ENCODE measurements around the gene HOXA4.

Gene HOXA4

GRCh38 chr7:27145914-27146412 is 15.4 kb upstream of the HOXA4 start:
- TF ChIP-seq EZH2phosphoT487 (IDR thresholded peaks at IDR 0.05; ENCODE audit: borderline replicate concordance, low read length) = no peak
- TF ChIP-seq CTCF (IDR thresholded peaks at IDR 0.05; ENCODE audit: low read depth, low read length, poor library complexity, severe bottlenecking) = no peak
- Histone ChIP-seq H3K36me3 (ENCODE audit: control insufficient read depth, low read length) (no peaks in the 10 kb centered on the region), H3K4me2 (ENCODE audit: low read length) (no peak overlapping the region), H3K27ac (ENCODE audit: low read depth, low read length) (no peak overlapping the region), H3K79me2 (ENCODE audit: control insufficient read depth, low read length) (no peaks in the 10 kb centered on the region), H3K27me3 (ENCODE audit: control insufficient read depth, low read length) (peaks cover 38% of the 10 kb centered on the region), H4K20me1 (ENCODE audit: control insufficient read depth, insufficient read depth, low read depth, low read length) (no peaks in the 10 kb centered on the region), H3K9me2 (replicated peaks; ENCODE audit: control insufficient read depth, low read length) (no peaks in the 10 kb centered on the region), H3F3A (ENCODE audit: control insufficient read depth, insufficient read depth) (no peaks in the 10 kb centered on the region), H3K4me1 (ENCODE audit: control insufficient read depth, low read length) (peaks cover 36% of the 10 kb centered on the region), H3K9me3 (ENCODE audit: control insufficient read depth, insufficient read depth, low read length) (no peaks in the 10 kb centered on the region), H3K4me3 (ENCODE audit: low read length) (no peak overlapping the region)

DNA sequence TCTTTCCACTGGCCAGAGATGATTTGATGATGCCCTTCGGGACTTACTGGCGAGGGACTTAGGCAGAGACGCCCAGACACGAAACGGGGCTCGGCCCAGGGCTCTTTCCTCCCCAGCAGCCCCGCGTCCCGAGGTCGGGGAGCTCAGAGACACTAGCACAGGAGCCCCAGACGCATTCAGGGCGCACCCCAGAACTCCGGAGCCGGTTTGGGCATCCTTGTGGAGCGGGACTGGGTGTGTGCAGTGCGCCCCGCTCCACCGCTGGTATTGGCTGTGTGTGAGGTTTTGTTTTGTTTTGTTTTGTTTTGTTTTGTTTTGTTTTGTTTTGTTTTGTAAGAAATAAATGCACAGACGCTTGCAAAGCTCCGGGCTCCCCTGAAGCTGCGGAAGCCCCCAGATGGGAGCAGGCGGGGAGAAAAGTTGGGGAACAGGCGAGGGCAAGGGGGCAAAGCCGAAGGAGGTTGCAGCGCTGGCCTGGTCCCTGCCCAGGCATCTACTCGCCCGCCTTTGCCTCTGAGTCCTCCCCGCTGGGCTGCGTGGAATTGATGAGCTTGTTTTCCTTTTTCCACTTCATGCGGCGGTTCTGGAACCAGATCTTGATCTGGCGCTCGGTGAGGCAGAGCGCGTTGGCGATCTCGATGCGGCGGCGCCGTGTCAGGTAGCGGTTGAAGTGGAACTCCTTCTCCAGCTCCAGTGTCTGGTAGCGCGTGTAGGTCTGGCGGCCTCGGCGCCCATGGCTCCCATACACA is 14.8 kb upstream of the HOXA4 start:
- Histone ChIP-seq H3K79me2 (ENCODE audit: control insufficient read depth, low read length) (no peaks in the 10 kb centered on the region), H3K4me2 (ENCODE audit: low read length) (no peak overlapping the region; the same call in 1 of the 2 replicates), H3K9me3 (ENCODE audit: control insufficient read depth, insufficient read depth, low read length) (no peaks in the 10 kb centered on the region)

GRCh38 chr7:27144781-27145164 is 14.2 kb upstream of the HOXA4 start:
- Histone ChIP-seq H3K27ac (ENCODE audit: low read depth, low read length) (no peak overlapping the region), H3K27me3 (ENCODE audit: control insufficient read depth, low read length) (peaks cover 38% of the 10 kb centered on the region)

More for the DNA sequence above, 14.8 kb upstream of the HOXA4 start:
- peaks cover 32% of the 10 kb centered on the region for H3K4me1 ChIP-seq (ENCODE audit: control insufficient read depth, low read length)
- H3K36me3 ChIP-seq (ENCODE audit: control insufficient read depth, low read length) = no peaks in the 10 kb centered on the region
- no peak for TF ChIP-seq EZH2phosphoT487 (IDR thresholded peaks at IDR 0.05; ENCODE audit: borderline replicate concordance, low read length)
- H3F3A ChIP-seq (ENCODE audit: control insufficient read depth, insufficient read depth) = no peaks in the 10 kb centered on the region
- H3K27ac ChIP-seq (ENCODE audit: low read depth, low read length) = no peak overlapping the region
- no peaks in the 10 kb centered on the region for H4K20me1 ChIP-seq (ENCODE audit: control insufficient read depth, insufficient read depth, low read depth, low read length)
- H3K4me3 ChIP-seq (ENCODE audit: low read length) = no peak overlapping the region
- peaks cover 38% of the 10 kb centered on the region for H3K27me3 ChIP-seq (ENCODE audit: control insufficient read depth, low read length)
- no peaks in the 10 kb centered on the region for H3K9me2 ChIP-seq (replicated peaks; ENCODE audit: control insufficient read depth, low read length)

More at GRCh38 chr7:27144781-27145164, 14.2 kb upstream of the HOXA4 start:
- no peaks in the 10 kb centered on the region for H3K36me3 ChIP-seq (ENCODE audit: control insufficient read depth, low read length)
- no peaks in the 10 kb centered on the region for H3K9me3 ChIP-seq (ENCODE audit: control insufficient read depth, insufficient read depth, low read length)
- H3F3A ChIP-seq (ENCODE audit: control insufficient read depth, insufficient read depth) = no peaks in the 10 kb centered on the region
- peaks cover 30% of the 10 kb centered on the region for H3K4me1 ChIP-seq (ENCODE audit: control insufficient read depth, low read length)
- H3K9me2 ChIP-seq (replicated peaks; ENCODE audit: control insufficient read depth, low read length) = no peaks in the 10 kb centered on the region
- no peak overlapping the region for H3K4me3 ChIP-seq (ENCODE audit: low read length)
- no peaks in the 10 kb centered on the region for H4K20me1 ChIP-seq (ENCODE audit: control insufficient read depth, insufficient read depth, low read depth, low read length)
- no peak for TF ChIP-seq EZH2phosphoT487 (IDR thresholded peaks at IDR 0.05; ENCODE audit: borderline replicate concordance, low read length)
- no peak for TF ChIP-seq CTCF (IDR thresholded peaks at IDR 0.05; ENCODE audit: low read depth, low read length, poor library complexity, severe bottlenecking)
- no peak overlapping the region; the same call in 1 of the 2 replicates for H3K4me2 ChIP-seq (ENCODE audit: low read length)
- H3K79me2 ChIP-seq (ENCODE audit: control insufficient read depth, low read length) = no peaks in the 10 kb centered on the region

Measured in DOHH2 (cell line).